K562 (cell line): Measurements from ENCODE around the gene GZMM. TPM values are rescaled to one million over a fixed set of nuclear protein-coding genes. Genes with fewer than 3 reads are reported as not detected.

ENCODE experiments used
- ARID2 ChIP-seq: fragments of 450-650 bp; IDR thresholded peaks from 2 replicates; pipeline ENCODE4 v1.6.1; 2017; ENCODE audit warnings: antibody characterized with exemption, mild to moderate bottlenecking
- CREB3 ChIP-seq: fragments of 450-650 bp; conservative IDR thresholded peaks from 2 replicates; pipeline ENCODE4 v1.6.1; 2016; ENCODE audit warnings: missing genetic modification characterization, low read depth, mild to moderate bottlenecking, missing compliant biosample characterization, moderate library complexity
- CREB5 ChIP-seq: fragments of 250-450 bp; sonication (Bioruptor Pico); IDR thresholded peaks from 2 replicates; pipeline ENCODE4 v1.5.0; 2020; ENCODE audit warnings: mild to moderate bottlenecking
- EGR1 ChIP-seq: fragments of 450-650 bp; conservative IDR thresholded peaks from 2 replicates; pipeline ENCODE4 v1.6.1; 2017; ENCODE audit warnings: mild to moderate bottlenecking
- HES1 ChIP-seq: fragments of 450-650 bp; IDR thresholded peaks from 2 replicates; pipeline ENCODE4 v1.6.1; 2016; ENCODE audit warnings: low read depth, mild to moderate bottlenecking, moderate library complexity
- HMG20A ChIP-seq: fragments of 450-650 bp; formaldehyde crosslinking; conservative IDR thresholded peaks from 2 replicates; pipeline ENCODE4 v1.4.0; 2020; ENCODE audit warnings: mild to moderate bottlenecking, mixed read lengths
- HNRNPL ChIP-seq: fragments of 200-400 bp; formaldehyde crosslinking; IDR thresholded peaks from 2 replicates; pipeline ENCODE4 v1.6.1; 2017; ENCODE audit warnings: low read depth, mild to moderate bottlenecking, low read length
- IFI16 ChIP-seq: fragments of 250-450 bp; sonication (Bioruptor Pico); IDR thresholded peaks from 2 replicates; pipeline ENCODE4 v2.1.2; 2022; ENCODE audit warnings: mild to moderate bottlenecking, inconsistent platforms
- IRF2 ChIP-seq: sonication (generic); formaldehyde crosslinking; IDR thresholded peaks from 2 replicates; pipeline ENCODE4 v1.8.1; 2022; ENCODE audit warnings: mild to moderate bottlenecking, missing genetic modification reagents
- NR3C1 ChIP-seq: sonication (generic); formaldehyde crosslinking; IDR thresholded peaks from 2 replicates; pipeline ENCODE4 v1.8.1; 2022; ENCODE audit warnings: missing genetic modification reagents
- PHB ChIP-seq: fragments of 250-450 bp; sonication (Bioruptor Pico); IDR thresholded peaks from 2 replicates; pipeline ENCODE4 v1.5.0; 2021
- PTRF ChIP-seq: fragments of 450-650 bp; IDR thresholded peaks from 2 replicates; pipeline ENCODE4 v1.6.1; 2016; ENCODE audit warnings: mild to moderate bottlenecking, missing genetic modification characterization, missing compliant biosample characterization
- RNF2 ChIP-seq: sonication (generic); IDR thresholded peaks from 2 replicates; pipeline ENCODE4 v1.6.1; 2016
- SAP30 ChIP-seq: fragments of 200-600 bp; sonication (generic); IDR thresholded peaks from 2 replicates; pipeline ENCODE4 v1.6.1; 2012; ENCODE audit warnings: borderline replicate concordance, low read depth, mild to moderate bottlenecking, moderate library complexity, low read length, control low read depth, inconsistent platforms; ENCODE audit not compliant: insufficient read depth, poor library complexity, severe bottlenecking
- SMAD2 ChIP-seq: fragments of 150-350 bp; IDR thresholded peaks from 2 replicates; pipeline ENCODE4 v1.6.1; 2014; ENCODE audit warnings: low read depth, mild to moderate bottlenecking, low read length
- SUPT5H ChIP-seq: fragments of 450-650 bp; IDR thresholded peaks from 2 replicates; pipeline ENCODE4 v1.6.1; 2016
- TEAD2 ChIP-seq: fragments of 450-650 bp; IDR thresholded peaks from 2 replicates; pipeline ENCODE4 v1.6.1; 2016; ENCODE audit warnings: missing genetic modification characterization, control low read depth, missing compliant biosample characterization
- ZBTB17 ChIP-seq: fragments of 450-650 bp; formaldehyde crosslinking; IDR thresholded peaks from 2 replicates; pipeline ENCODE4 v1.4.0; 2020; ENCODE audit warnings: mild to moderate bottlenecking
- ZBTB2 ChIP-seq: fragments of 450-650 bp; IDR thresholded peaks from 2 replicates; pipeline ENCODE4 v1.6.1; 2016; ENCODE audit warnings: antibody characterized with exemption
- ZFPM2 ChIP-seq: fragments of 250-450 bp; sonication (Bioruptor Pico); IDR thresholded peaks from 2 replicates; pipeline ENCODE4 v1.5.1; 2022; ENCODE audit warnings: mild to moderate bottlenecking
- ZFX ChIP-seq: sonication (generic); formaldehyde crosslinking; IDR thresholded peaks from 2 replicates; pipeline ENCODE4 v1.8.0; 2022; ENCODE audit warnings: mild to moderate bottlenecking, missing genetic modification reagents, moderate library complexity
- ZNF165 ChIP-seq: fragments of 250-450 bp; sonication (Bioruptor Pico); IDR thresholded peaks from 2 replicates; pipeline ENCODE4 v1.4.0; 2020; ENCODE audit warnings: borderline replicate concordance
- ZNF507 ChIP-seq: conservative IDR thresholded peaks from 2 replicates; pipeline ENCODE4 v1.6.1; 2017; ENCODE audit warnings: missing genetic modification characterization, missing compliant biosample characterization
- ZNF561 ChIP-seq: fragments of 450-650 bp; formaldehyde crosslinking; conservative IDR thresholded peaks from 2 replicates; pipeline ENCODE4 v1.4.0; 2020; ENCODE audit warnings: mild to moderate bottlenecking, moderate library complexity
- ZNF778 ChIP-seq: fragments of 450-650 bp; formaldehyde crosslinking; IDR thresholded peaks from 2 replicates; pipeline ENCODE4 v1.4.0; 2020; ENCODE audit warnings: mild to moderate bottlenecking, moderate library complexity
- ZSCAN32 ChIP-seq: fragments of 450-650 bp; formaldehyde crosslinking; IDR thresholded peaks from 2 replicates; pipeline ENCODE4 v1.4.0; 2020; ENCODE audit warnings: mild to moderate bottlenecking, moderate library complexity
- ZZZ3 ChIP-seq: fragments of 450-650 bp; IDR thresholded peaks from 2 replicates; pipeline ENCODE4 v1.6.1; 2016; ENCODE audit warnings: antibody characterized with exemption, mild to moderate bottlenecking, moderate library complexity
- polyA plus RNA-seq, 8 experiments: library from polyadenylated mRNA; depleted of rRNA in 4 of 8; stranded (reverse) in 5 of 8; unstranded in 3 of 8; fragments of >200 nt; fragmentation: Nextera tagmentation in 2 of 8; fragmentation: Illumina TruSeq in 1 of 8; extraction: Ambion mirVana in 2 of 8; extraction: Trizol in 1 of 8; gene quantifications; 2 replicates each; pipeline versions ENCODE4 v1.2.1 to v1.2.3, GENCODE V29; 2011 to 2014; ENCODE audit warnings: inconsistent platforms in 1 of 8, missing spikeins in 1 of 8
- total RNA-seq, 7 experiments: library from RNA; depleted of rRNA in 6 of 7; stranded (reverse); fragments of >200 nt in 6 of 7; fragmentation: Illumina TruSeq in 2 of 7; extraction: Trizol in 2 of 7; gene quantifications; 2 replicates each; pipeline versions ENCODE4 v1.2.1 to v1.2.3, GENCODE V29; 2011 to 2021; ENCODE audit warnings: low replicate concordance in 1 of 7

The GZMM gene
- total and polyA plus RNA-seq, 9 of the 15 experiments (the other 6 are each of a cell fraction or from before 2014, with no cell fraction given): 0.08 to 2.6 (median 0.70) TPM; not detected in 2

GRCh38 chr19:572140-572742 is 28.4 kb downstream of the GZMM start, which contains the start of gene BSG (continued):
- TF ChIP-seq SMAD2 (no peak), RNF2 (peak; percentile 77), TEAD2 (no peak), HNRNPL (no peak), ZBTB17 (CRISPR knock-in tag) (0 out of 2 replicates have a peak, but pooled peaks have one; percentile 19), IFI16 (CRISPR knock-in tag) (no peak), ZFPM2 (CRISPR knock-in tag) (0 out of 2 replicates have a peak, but pooled peaks have one; percentile 7), ARID2 (no peak), ZNF778 (CRISPR knock-in tag) (no peak), IRF2 (CRISPR knock-in tag) (no peak), NR3C1 (no peak), PTRF (tag) (no peak), HMG20A (no peak), HES1 (peak; percentile 91), SUPT5H (peak; percentile 96), ZNF165 (CRISPR knock-in tag) (no peak), ZNF561 (CRISPR knock-in tag) (no peak), ZFX (peak; percentile 66), PHB (CRISPR knock-in tag) (no peak), SAP30 (no peak), ZSCAN32 (CRISPR knock-in tag) (no peak), EGR1 (peak; percentile 28; the same call in 1 of the 2 replicates), ZZZ3 (no peak), ZBTB2 (peak; percentile 90), ZNF507 (tag) (no peak), CREB3 (tag) (no peak), CREB5 (CRISPR knock-in tag) (no peak)
